ENCODE data around the gene ESD.

- TF ChIP-seq, protein P1, sequence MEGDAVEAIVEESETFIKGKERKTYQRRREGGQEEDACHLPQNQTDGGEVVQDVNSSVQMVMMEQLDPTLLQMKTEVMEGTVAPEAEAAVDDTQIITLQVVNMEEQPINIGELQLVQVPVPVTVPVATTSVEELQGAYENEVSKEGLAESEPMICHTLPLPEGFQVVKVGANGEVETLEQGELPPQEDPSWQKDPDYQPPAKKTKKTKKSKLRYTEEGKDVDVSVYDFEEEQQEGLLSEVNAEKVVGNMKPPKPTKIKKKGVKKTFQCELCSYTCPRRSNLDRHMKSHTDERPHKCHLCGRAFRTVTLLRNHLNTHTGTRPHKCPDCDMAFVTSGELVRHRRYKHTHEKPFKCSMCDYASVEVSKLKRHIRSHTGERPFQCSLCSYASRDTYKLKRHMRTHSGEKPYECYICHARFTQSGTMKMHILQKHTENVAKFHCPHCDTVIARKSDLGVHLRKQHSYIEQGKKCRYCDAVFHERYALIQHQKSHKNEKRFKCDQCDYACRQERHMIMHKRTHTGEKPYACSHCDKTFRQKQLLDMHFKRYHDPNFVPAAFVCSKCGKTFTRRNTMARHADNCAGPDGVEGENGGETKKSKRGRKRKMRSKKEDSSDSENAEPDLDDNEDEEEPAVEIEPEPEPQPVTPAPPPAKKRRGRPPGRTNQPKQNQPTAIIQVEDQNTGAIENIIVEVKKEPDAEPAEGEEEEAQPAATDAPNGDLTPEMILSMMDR (IDR thresholded peaks at IDR 0.05 in 2 of 3, conservative IDR thresholded peaks at IDR 0.05 in 1 of 3; ENCODE audit: control insufficient read depth in 2 of 3, extremely low read depth in 1 of 3, insufficient read depth in 1 of 3, low read depth in 3 of 3, low read length in 3 of 3), result no peak
- TF ChIP-seq ZNF217 (IDR thresholded peaks at IDR 0.05) (no peak), MTA2 (IDR thresholded peaks at IDR 0.05; ENCODE audit: low read depth) (no peak), NFIC (IDR thresholded peaks at IDR 0.05; ENCODE audit: low read depth, low read length) (no peak)
- TF ChIP-seq, protein P2, sequence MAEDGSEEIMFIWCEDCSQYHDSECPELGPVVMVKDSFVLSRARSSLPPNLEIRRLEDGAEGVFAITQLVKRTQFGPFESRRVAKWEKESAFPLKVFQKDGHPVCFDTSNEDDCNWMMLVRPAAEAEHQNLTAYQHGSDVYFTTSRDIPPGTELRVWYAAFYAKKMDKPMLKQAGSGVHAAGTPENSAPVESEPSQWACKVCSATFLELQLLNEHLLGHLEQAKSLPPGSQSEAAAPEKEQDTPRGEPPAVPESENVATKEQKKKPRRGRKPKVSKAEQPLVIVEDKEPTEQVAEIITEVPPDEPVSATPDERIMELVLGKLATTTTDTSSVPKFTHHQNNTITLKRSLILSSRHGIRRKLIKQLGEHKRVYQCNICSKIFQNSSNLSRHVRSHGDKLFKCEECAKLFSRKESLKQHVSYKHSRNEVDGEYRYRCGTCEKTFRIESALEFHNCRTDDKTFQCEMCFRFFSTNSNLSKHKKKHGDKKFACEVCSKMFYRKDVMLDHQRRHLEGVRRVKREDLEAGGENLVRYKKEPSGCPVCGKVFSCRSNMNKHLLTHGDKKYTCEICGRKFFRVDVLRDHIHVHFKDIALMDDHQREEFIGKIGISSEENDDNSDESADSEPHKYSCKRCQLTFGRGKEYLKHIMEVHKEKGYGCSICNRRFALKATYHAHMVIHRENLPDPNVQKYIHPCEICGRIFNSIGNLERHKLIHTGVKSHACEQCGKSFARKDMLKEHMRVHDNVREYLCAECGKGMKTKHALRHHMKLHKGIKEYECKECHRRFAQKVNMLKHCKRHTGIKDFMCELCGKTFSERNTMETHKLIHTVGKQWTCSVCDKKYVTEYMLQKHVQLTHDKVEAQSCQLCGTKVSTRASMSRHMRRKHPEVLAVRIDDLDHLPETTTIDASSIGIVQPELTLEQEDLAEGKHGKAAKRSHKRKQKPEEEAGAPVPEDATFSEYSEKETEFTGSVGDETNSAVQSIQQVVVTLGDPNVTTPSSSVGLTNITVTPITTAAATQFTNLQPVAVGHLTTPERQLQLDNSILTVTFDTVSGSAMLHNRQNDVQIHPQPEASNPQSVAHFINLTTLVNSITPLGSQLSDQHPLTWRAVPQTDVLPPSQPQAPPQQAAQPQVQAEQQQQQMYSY (CRISPR knock-in tag; IDR thresholded peaks at IDR 0.05), result no peak
Measured at GRCh38 chr13:46778890-46779289, 18.1 kb downstream of the ESD start.
